NCI-H774 (cell line): Measurements from ENCODE around the gene FCGR1A.
"Not testable (repeated sequence)": the region's sequence is repeated elsewhere in the genome, so short reads cannot be mapped to it uniquely, and the experiment has no call there.

ENCODE experiments used
- DNase-seq: peaks from one replicate; lab custom pipeline; 2025; lab: John Stamatoyannopoulos, UW

FCGR1A gene

DNA sequence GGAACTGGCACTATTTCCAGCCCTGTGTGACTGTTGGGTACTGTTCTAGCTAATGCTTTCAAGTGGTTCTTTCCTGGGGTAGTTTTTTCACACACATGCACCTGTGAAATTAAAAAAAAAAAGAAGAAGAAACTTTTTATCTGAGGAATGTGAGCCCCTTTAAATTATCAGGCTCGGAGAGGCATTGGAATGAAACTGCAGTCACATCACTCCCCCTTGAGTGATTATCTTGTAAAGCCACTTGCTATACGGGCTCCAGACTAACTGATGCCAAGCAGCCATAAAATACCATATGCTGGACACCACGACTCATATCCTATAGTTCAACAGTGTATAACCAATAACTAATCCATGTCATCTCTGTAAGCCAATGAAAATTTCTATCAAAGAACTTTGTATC lies 5.4 kb upstream of the FCGR1A start:
- DNase-seq: not testable (repeated sequence)

DNA sequence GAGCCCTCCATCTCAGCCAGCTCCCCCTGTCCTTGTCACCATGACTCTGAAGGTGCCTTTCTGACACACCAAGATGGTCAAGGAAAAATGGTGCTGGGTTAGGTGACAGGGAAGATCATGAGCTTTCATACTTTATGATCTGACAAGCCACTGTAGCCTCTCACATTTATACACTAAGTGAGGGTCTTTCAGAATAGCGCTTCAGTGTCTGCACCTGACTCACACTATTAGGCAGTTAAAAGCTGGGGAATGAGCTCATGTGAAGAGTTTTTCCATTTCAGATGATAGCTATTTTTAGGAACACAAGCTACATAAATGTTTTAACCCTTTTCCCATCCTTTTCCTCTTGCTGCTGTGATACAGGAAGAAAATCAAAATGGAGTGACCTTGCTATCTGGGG lies 4.2 kb upstream of the FCGR1A start:
- DNase-seq: not testable (repeated sequence)

DNA sequence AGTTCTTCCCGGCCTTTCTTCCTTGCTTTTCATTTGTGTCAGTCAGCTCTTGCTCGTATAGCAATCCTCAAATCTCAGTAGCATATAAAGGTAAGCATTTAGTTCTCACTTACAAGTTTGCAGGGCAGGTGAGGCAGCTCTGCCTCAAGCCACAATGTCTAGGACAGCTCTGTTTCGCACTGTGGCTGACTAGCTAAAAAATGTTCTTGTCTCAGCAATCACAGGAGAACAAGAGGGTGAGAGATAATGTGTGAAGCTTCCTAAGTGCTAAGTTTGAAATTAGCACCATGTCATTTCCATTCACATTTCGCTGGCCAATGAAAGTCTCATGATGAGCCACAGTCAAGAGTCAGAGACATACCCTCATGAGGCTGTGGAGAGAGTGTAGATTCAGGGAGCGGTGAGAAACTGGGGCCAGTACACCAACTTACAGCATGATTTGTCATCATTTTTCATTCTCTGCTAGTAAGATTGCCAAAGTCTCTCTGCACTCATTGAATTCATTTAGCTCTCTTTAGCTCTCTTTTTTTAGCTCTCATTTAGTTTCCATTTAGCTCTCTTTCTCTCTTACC lies 995 bp upstream of the FCGR1A start:
- DNase-seq: not testable (repeated sequence)

DNA sequence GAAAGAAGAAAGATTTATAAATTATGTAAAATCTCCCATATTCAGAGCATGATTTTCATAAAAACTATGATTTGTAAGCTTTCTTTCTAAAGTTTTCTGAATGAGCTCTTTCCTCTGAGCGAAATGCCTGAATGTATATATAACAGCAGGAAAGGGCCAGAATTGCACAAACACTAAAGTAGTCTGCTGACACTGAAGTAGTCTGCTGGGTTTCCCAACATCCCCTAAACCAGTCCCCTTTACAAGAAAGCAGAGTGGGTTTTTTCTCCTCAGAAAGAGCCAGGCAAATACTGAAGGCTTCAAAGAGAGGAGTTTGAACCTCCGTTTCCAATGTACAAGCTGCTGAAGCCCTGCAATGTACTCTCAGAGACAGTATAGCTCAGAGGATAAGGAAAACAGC lies 795 bp downstream of the FCGR1A start:
- DNase-seq: not testable (repeated sequence)

DNA sequence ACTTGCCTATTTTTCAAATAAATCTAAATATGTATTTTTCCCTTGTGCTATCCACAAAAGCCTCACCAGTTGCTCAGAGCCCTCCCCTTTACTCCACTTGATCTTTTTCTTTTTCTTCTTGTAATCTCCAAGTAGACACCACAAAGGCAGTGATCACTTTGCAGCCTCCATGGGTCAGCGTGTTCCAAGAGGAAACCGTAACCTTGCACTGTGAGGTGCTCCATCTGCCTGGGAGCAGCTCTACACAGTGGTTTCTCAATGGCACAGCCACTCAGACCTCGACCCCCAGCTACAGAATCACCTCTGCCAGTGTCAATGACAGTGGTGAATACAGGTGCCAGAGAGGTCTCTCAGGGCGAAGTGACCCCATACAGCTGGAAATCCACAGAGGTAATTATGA lies 1.4 kb downstream of the FCGR1A start:
- DNase-seq: not testable (repeated sequence)

DNA sequence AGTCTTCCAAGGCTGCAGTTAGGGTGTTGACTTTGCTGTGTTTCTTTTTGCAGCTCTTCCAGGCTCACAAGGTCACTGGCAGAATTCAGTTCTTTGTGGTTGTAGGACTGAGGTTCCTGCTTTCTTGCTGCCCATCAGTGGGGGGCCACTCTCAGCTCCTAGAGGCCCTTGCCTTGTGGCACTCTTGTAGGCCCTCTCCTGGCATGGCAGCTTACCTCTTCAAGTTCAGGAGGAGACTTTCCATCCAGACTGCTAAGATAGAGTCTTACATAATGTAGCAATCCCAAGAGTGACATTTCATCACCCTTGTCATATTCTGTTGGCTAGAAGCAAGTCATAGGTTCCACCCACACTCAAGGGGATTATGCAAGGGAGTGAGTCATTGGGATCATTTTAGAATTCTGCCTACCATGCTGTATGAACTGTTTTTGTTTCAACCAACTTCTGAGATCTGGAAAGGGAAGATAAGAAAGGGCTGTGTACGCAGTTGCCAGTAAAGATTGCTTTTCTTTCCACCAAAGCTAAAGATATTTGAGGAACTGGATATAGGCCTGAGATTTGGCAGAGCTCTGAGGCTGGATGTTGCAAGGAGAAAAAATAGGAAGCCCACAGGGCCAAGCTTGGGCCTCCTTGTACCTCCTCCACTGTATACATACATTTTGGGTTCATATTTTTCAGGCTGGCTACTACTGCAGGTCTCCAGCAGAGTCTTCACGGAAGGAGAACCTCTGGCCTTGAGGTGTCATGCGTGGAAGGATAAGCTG lies 5.4 kb downstream of the FCGR1A start:
- not testable (repeated sequence) for DNase-seq

DNA sequence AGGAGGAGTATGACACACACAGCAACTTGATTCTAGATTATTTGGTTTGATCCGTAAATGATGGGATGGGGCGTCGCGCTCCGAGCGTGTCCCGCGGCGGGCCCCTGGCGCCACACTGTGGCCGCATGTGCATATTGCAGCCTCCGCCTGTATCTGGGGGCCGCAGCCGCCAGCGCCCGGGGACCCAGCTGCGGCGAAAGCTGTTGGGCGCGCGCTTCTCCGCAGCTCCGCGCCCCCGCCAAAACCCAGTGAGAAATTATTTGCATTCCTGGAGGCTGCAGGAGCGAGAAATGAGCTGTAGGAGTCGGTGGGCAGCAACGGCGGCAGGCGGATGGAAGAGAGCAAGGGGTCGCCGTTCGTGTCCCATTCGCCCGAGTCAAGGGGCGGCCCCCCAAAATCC lies 10.0 kb downstream of the FCGR1A start:
- DNase-seq: peak; percentile 45

DNA sequence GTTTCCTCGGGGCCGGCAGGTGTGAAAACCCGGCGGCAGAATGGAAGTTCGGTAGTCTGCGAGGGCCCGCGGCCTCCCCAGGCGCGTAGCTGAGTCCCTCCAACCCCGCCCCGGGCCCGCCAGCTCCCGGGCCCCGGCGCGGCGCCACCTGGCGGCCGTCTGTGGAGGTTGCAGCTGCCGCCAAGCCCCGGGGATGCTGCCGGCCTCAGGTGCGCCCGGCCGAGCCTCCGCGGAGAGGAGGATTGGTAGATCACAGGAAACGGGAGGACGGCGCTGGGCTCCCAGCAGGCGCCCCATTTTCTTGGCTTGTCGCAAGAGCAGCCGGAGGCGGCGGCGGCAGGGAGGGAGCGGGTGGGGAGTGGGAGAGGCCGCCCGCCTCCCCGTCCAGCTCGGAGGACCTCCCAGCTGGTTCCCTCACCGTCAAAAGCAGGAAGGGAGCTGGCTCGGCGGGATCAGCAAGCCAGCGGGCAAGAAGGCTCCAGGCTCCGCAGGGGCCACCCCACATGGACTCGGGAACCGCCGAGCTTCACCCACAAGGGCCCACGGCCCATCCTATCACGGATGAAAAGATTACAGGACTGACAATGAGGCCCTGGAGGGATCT lies 10.5 kb downstream of the FCGR1A start:
- peak; percentile 72 for DNase-seq

DNA sequence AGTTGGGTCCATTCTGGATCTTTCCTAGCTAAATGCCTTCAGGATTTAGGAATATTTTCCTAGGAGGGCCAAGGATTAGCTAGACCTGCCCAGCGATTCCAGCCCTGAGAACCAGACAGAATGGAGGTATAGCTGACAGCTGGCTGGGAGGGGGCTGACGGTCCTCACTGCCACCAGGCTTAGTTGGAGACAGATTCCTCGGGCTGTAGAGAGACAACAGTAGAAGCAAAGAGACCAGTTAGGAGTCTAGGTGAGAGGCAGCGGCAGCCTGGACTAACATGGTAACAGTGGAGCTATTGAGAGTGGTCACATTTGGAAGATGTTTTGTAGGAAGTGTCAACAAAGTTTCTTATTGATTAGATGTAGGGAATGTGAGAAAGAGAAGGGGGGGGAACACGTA lies 11.4 kb downstream of the FCGR1A start:
- DNase-seq: not testable (repeated sequence)

DNA sequence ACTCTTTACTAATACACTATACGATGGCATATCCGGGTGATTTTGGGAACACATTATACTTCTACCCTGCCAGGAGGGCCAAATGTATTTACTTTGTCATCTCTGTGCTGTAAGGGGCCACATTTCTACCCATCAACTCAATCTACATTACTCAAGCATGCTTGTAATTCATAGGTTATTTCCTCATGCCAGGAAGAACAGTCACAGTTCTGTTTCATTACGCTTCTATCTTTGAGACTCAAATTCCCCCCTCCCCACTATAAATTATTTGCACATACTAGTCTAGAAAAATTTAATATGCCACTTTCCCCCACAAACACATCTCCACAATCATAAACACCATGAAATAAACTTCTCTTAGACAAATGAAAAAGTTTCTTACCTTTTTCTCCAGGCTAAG lies 19.1 kb downstream of the FCGR1A start:
- DNase-seq: not testable (repeated sequence)

DNA sequence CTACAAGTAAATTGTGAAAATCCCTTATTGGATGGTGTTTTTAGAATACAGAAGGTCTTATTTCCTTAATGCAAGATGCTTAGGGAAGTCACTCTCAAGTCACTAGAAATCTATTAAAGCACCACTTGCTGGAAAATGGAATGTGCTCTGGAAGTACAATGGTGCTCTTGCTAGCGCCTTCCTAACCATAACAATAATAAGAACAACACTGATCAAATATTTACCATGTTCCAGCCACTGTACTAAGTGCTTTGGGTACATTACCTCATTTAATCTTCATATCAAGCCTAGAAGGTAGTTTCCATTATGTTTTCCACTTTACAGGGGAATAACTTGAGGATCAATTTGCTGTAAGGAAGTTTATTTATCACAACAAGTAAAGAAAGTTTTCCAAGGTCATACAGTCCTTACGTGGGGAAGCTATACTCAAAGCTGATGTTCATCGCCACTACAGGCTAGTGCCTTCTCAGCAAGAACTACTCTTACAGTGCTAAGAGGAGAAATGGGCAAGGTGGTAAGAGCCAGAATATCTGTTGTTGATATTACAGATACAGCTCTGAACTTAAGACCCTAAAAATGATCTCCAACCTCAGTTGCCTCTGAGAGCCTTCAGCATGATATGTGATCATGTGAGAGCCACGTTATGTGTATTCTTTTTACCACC lies 22.1 kb downstream of the FCGR1A start:
- not testable (repeated sequence) for DNase-seq

DNA sequence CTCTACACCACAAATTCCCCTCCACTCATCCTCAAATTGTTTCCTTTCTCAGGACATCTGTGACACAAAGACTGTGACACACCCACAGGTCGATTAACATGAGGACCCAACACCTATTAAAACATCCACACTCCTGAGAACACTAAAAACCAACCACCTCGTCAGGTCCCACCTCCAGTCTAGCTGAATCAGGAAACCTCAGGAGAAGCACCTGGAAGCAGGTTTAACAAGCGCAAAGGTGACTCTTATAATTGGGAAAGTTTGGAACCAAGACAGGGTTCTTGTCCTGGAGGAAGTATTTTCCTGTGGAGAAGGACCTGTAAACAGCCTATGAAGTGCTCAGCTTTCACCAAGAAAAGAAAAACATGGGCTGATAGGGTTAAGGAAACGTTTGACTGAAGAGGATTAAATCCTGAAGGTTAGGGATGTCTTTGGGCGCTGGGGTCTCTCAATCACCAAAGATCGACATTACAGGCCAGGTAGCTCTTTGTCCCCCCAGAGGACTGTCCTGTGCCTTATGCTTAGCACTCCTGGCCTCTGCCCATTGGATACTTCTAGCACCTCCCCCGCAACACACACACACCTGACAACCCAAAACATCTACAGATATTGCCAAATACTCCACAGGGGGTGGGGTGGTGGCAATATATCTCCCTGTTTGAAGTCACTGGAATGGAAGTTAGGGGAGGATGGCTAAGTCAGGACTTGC lies 28.4 kb downstream of the FCGR1A start:
- not testable (repeated sequence) for DNase-seq

DNA sequence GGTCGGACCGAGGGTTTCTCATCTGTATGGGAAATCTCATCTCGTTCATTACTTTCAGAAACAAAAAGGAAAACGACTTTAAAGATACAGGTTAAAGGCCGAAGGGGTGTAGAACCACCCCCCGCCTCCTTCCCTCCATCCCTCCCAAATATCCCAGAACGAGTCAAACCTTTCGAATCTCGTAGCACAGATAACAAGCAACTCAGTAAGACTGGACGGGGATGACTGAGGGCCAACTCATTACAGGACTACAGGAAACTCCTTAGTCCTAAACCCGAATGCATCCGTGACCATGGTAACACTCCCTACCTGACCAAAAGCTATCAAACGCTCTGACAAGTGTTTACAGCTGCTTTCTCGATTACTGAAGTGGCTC lies 29.0 kb downstream of the FCGR1A start:
- not testable (repeated sequence) for DNase-seq

DNA sequence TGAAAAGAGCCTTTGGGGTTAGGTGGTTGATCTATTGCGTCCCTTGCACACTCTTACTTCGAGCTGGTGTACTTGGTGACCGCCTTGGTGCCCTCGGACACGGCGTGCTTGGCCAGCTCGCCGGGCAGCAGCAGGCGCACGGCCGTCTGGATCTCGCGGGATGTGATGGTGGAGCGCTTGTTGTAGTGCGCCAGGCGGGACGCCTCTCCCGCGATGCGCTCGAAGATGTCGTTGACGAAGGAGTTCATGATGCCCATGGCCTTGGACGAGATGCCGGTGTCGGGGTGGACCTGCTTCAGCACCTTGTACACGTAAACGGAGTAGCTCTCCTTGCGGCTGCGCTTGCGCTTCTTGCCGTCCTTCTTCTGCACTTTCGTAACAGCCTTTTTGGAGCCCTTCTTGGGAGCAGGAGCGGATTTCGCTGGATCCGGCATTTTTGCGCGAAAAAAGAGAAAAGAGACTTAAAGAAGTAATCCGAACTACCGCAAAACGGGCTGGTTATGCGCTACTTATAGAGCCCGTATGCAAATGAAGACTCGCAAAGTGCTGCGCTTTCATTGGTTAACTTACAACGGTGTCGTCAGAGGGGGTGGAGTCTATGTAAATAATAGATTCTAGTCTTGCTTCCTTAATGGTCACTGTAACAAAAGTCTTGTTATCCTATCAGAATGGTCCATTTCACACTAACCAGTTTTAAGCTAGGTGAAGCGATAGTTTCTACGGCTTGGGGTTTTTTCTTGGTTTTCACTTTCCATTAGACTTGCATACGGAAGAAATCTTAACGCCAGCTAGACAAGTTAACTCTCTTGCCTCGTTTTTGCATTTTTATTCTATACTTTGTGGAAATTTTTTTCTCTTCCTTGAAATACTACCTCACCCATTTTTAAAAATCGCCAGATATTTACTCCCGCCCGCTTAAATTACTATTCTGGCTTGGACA lies 29.7 kb downstream of the FCGR1A start:
- DNase-seq: peak; percentile 91

DNA sequence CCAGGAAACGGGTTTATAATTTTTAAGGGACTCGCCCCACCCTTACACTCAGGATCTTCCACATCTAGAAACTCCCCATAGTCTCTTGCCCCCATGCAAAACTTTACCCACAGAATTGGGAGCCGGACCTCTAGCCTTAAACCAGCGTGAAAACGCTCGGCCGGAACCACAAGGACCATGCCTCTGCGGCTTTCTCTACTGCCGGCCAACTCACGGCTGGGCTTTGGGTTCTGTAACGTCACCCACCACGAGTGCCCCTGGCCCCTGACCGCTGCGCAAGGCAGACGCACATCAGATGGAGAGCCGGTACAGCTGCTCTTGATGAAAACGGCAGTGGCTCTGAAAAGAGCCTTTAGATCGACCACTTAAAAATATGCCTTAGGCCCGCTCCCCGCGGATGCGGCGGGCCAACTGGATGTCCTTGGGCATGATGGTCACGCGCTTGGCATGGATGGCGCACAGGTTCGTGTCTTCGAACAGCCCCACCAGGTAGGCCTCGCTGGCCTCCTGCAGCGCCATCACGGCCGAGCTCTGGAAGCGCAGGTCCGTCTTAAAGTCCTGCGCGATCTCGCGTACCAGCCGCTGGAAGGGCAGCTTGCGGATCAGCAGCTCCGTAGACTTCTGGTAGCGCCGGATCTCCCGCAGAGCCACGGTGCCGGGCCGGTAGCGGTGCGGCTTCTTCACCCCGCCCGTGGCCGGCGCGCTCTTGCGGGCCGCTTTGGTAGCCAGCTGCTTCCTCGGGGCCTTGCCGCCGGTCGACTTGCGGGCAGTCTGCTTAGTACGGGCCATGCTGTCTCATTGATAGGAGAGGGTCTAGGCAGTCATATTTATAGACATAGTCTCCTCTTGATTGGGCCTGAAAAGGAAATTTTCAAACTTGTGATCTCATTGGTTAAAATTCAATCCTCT lies 30.7 kb downstream of the FCGR1A start:
- peak; percentile 66 for DNase-seq

DNA sequence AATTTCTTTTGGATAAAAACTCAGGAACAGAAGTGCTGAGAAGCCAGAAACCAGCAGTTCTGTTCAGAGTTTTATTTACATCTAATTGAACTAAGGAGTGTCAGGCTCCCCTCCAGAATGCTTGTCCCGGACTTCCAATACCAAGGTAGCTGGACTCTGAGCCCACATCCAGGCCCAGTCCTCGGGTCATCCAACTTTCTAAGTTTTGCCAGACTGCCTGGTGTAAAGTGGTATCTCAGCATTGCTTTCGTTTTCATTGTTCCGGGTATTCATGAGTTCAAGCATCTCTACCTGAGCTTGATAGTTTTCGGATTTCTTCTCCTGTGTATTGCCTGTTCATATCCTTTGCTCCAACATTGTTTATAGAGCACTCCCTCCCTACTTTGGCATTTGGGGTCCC lies 37.9 kb downstream of the FCGR1A start:
- DNase-seq: not testable (repeated sequence)

DNA sequence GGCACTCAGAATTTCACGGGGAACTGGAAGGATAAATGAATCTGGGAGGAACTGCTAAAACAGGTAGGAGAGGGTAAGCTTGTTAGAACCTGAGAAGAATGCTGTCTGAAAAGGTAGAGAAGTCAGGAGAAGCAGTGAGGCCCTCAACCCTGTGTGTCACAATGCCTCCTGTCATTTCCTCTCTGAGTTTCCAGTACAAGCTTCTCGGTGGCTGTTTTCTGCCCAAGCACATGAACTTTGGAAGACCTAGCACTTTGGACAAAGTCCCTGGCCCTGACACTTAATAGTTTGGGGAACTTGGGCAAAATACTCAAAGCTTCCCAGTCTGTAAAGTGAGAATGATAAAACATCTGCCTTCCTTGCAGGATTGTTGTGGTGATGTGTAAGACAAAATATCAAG lies 44.1 kb downstream of the FCGR1A start:
- DNase-seq: not testable (repeated sequence)

DNA sequence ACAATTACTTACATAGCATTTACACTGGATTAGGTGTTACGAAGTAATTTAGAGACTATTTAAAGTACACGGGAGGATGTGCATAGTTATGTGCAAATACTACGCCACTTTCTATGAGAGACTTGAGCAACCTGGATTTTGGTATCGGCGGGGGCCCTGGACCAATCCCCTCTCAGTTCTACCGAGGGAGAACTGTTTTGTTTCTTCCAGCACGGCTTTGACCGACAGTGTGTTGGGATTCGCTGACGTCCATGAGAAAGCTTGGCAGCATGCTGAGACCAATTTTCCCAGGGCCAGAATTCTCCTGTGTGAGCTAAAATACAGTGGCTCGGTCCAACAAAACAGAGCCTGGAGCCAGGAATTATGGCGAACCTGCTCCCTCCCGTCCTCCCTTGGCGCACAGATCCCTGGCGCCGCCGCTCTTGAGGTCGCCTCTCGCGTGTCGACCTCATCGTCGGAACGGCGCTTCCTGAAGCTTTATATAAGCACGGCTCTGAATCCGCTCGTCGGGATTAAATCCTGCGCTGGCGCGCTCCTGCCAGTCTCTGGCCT lies 49.3 kb downstream of the FCGR1A start:
- DNase-seq: not testable (repeated sequence)

DNA sequence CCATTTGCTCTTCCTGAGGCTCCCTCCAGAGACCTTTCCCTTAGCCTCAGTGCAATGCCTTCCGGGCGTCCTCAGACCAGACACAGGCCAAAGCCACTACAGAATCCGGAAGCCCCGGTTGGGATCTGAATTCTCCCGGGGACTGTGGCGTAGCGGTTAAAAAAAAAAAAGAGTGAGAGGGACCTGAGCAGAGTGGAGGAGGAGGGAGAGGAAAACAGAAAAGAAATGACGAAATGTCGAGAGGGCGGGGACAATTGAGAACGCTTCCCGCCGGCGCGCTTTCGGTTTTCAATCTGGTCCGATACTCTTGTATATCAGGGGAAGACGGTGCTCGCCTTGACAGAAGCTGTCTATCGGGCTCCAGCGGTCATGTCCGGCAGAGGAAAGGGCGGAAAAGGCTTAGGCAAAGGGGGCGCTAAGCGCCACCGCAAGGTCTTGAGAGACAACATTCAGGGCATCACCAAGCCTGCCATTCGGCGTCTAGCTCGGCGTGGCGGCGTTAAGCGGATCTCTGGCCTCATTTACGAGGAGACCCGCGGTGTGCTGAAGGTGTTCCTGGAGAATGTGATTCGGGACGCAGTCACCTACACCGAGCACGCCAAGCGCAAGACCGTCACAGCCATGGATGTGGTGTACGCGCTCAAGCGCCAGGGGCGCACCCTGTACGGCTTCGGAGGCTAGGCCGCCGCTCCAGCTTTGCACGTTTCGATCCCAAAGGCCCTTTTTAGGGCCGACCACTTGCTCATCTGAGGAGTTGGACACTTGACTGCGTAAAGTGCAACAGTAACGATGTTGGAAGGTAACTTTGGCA lies 50.0 kb downstream of the FCGR1A start:
- DNase-seq: not testable (repeated sequence)
